ENCODE measurements around the gene TNK2.
"Not testable (repeated sequence)": the region's sequence is repeated elsewhere in the genome, so short reads cannot be mapped to it uniquely, and the experiment has no call there.

Gene TNK2

GRCh38 chr3:195907934-195908693 lies at the start of gene TNK2:
TSS of gene TNK2 (minus strand) at chr3:195908551. CDS start at chr3:195888588, 19,963 bp downstream.
- DNase-seq (ENCODE audit: extremely low read depth, low read depth), result no peak
- TF ChIP-seq CTCF (IDR thresholded peaks at IDR 0.05; ENCODE audit: low read depth, low read length, missing control alignments), result no peak

GRCh38 chr3:195956577-195956976 lies 48.2 kb upstream of the TNK2 start:
- no peak for TF ChIP-seq CTCF (IDR thresholded peaks at IDR 0.05; ENCODE audit: low read depth, low read length, missing control alignments)
- no peak for DNase-seq (ENCODE audit: extremely low read depth, low read depth)
- no peak overlapping the region for H3K4me3 ChIP-seq (replicated peaks; ENCODE audit: low read depth, low read length)

More at GRCh38 chr3:195907934-195908693, at the start of gene TNK2:
- peak within 1 kb of the TSS; percentile 51 for H3K4me3 ChIP-seq (replicated peaks; ENCODE audit: low read depth, low read length)

GRCh38 chr3:195955416-195955841 lies 47.1 kb upstream of the TNK2 start:
- not testable (repeated sequence) for DNase-seq (ENCODE audit: extremely low read depth, low read depth); H3K4me3 ChIP-seq (replicated peaks; ENCODE audit: low read depth, low read length)

GRCh38 chr3:195954752-195955119 lies 46.4 kb upstream of the TNK2 start:
- peak overlapping the region; percentile 46 for H3K4me3 ChIP-seq (replicated peaks; ENCODE audit: low read depth, low read length)
- DNase-seq (ENCODE audit: extremely low read depth, low read depth), result not testable (repeated sequence)

GRCh38 chr3:195954052-195954751 lies 45.9 kb upstream of the TNK2 start:
- DNase-seq (ENCODE audit: extremely low read depth, low read depth), result peak; percentile 15
- peak overlapping the region; percentile 46 for H3K4me3 ChIP-seq (replicated peaks; ENCODE audit: low read depth, low read length)

GRCh38 chr3:195952590-195952989 lies 44.2 kb upstream of the TNK2 start:
- H3K4me3 ChIP-seq (replicated peaks; ENCODE audit: low read depth, low read length); DNase-seq (ENCODE audit: extremely low read depth, low read depth): not testable (repeated sequence)

- H3K4me3 ChIP-seq (replicated peaks; ENCODE audit: low read depth, low read length); DNase-seq (ENCODE audit: extremely low read depth, low read depth): not testable (repeated sequence)
These were observed 43.3 kb upstream of the TNK2 start for GRCh38 chr3:195951443-195952177.

- not testable (repeated sequence) for DNase-seq (ENCODE audit: extremely low read depth, low read depth)
These were observed 42.4 kb upstream of the TNK2 start for GRCh38 chr3:195950731-195951130.

GRCh38 chr3:195950164-195950563 lies 41.8 kb upstream of the TNK2 start:
- DNase-seq (ENCODE audit: extremely low read depth, low read depth); H3K4me3 ChIP-seq (replicated peaks; ENCODE audit: low read depth, low read length): not testable (repeated sequence)

More at GRCh38 chr3:195950731-195951130, 42.4 kb upstream of the TNK2 start:
- H3K4me3 ChIP-seq (replicated peaks; ENCODE audit: low read depth, low read length), result not testable (repeated sequence)

GRCh38 chr3:195946910-195947699 lies 38.8 kb upstream of the TNK2 start:
- DNase-seq (ENCODE audit: extremely low read depth, low read depth); H3K4me3 ChIP-seq (replicated peaks; ENCODE audit: low read depth, low read length): not testable (repeated sequence)

- DNase-seq (ENCODE audit: extremely low read depth, low read depth); H3K4me3 ChIP-seq (replicated peaks; ENCODE audit: low read depth, low read length): not testable (repeated sequence)
These were observed 33.0 kb upstream of the TNK2 start for GRCh38 chr3:195941265-195941815.

- not testable (repeated sequence) for DNase-seq (ENCODE audit: extremely low read depth, low read depth)
These were observed 32.5 kb upstream of the TNK2 start for GRCh38 chr3:195940806-195941205.

GRCh38 chr3:195939526-195940470 lies 31.4 kb upstream of the TNK2 start:
- not testable (repeated sequence) for H3K4me3 ChIP-seq (replicated peaks; ENCODE audit: low read depth, low read length); DNase-seq (ENCODE audit: extremely low read depth, low read depth)

More at GRCh38 chr3:195940806-195941205, 32.5 kb upstream of the TNK2 start:
- H3K4me3 ChIP-seq (replicated peaks; ENCODE audit: low read depth, low read length), result not testable (repeated sequence)

- DNase-seq (ENCODE audit: extremely low read depth, low read depth); H3K4me3 ChIP-seq (replicated peaks; ENCODE audit: low read depth, low read length): not testable (repeated sequence)
These were observed 24.7 kb upstream of the TNK2 start for GRCh38 chr3:195933044-195933430.
